Stimulated activated naive CD4-positive, alpha-beta T cell treated with Interleukin-2 at 50 U/mL for 16 hours (primary cell): Measurements from ENCODE around the gene OTX2.

ENCODE experiments used
- DNase-seq: peaks from one replicate; lab custom pipeline; 2025; lab: John Stamatoyannopoulos, UW

OTX2 gene

DNA sequence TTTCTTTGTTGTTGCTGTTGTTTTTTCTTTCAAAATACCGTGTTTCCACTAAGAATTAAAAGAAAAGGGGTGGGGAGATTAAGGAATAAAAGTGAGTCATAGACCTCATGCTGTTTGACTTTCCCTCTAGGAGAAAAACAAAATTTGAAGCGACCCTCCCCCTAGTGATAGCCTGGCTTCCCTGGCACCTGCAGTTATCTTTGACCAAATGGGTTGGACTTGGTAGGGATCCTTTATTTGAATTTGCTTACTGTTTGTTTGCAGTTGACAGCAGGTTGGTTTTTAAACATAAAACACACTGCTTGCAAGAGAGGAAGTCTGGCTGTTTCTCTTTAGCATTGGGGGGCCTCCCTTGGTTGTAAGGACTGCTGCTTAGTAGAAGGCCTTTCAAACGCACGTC is 14.0 kb downstream of the OTX2 start:
- DNase-seq, result no peak

DNA sequence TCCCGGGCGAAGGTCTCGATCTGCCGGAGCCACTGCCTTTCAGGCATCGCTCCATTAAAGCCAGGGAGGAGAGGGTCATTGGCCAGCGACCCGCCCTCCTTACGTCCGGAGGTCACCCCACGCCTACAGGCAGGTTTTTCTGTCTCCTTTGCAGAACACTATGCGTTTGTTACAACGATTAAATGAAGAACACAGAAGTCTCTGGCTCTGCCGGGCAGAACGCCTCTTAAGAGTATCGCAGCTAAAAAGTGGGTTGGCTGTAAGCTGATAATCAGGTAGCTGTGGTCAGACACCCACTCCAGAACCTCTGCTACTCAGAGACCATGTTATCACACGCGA is 15.0 kb downstream of the OTX2 start:
- DNase-seq, result no peak

DNA sequence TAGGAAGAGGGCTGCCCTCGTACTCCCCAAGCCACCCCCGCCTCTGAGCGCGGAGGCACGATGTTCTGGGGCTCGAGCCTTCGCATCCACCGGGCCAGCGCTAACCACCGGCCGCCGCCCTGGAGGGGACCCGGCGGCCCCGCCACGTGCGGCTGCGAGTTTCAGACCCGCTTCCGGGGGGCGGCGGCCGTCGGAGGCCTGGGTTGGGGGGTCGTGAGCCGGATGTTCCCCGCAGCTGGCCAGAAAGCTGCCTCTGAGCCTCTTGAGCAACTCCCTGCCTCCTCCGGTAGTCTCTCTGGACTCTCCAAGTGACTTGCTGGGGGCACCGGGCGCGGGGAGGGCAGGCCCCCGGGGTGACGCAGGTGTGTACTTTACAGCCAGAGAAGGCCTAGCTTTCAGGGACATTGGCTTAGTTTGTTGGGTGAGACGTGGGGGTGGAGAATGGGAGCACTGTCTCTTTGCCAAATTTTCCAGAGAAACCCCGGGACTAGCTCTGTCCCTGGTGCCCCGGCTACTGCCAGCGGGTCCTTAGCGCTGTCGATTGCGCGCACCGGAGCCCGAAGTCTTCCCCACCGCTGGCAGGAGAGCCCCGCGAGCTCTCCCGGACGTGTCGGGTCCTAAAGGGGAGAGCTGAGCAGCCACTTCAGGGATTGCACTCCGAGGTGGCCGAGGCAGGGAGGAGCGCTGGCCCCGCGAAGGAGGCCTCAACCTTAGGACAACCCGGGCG is 15.6 kb downstream of the OTX2 start:
- DNase-seq, result no peak

DNA sequence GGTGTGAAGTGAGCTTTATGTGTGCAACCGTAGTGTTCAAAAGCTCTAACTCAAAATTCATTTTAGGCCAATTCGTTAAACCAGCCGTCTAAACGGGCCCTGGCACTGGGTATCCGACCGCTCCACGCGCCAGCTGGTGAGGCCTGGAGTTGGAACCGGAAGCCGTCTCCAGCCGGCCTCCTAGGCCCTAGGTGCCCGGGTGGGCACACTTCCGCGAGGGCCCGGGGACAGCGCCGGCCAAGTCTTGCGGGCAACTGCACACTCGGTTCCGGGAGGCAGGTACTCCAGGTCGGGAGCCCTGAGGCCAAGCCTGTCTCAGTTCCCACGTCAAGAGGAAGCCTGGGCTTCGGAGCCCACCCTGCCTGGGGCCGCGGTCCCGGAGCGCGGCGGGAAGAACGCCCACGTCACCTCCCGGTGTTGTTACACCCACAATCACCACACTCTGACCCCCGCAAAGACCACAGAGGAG is 16.2 kb downstream of the OTX2 start:
- DNase-seq, result no peak

DNA sequence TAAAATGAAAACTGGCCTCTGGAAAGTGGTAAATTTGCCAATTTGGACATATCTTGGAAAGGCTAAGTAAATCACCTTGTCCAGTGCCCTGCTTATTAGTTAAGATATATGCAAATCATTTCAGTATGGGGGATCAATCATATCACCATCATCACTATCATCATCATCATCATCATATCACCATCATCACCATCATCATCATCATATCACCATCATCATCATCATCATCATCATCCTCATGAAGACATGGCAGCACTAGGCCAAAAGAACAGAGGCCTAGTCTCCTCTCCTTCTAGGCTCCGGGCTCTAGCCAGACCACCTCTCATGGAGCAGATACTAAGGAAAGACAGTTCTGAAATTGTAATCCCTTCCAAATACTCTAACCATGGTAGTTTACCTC is 20.3 kb downstream of the OTX2 start:
- no peak for DNase-seq

DNA sequence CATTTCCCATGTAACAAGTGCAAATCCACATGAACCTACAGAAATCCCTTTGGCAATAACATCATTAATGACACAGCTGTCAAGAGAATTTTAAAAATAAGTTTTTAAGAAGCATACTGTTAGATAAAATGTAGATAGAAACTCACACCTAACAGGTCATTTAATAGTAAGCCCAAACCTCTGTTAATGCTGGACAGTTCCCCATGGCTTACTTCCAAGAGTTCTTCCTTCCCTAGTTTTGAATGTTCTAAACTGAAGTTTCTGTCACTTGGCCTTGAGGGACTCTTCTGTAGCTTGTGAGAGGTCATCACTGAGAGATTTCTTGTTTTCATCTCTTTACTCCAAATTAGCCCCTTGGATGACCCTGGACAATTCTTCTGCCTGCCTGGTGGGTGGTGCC is 22.7 kb downstream of the OTX2 start:
- DNase-seq, result no peak

DNA sequence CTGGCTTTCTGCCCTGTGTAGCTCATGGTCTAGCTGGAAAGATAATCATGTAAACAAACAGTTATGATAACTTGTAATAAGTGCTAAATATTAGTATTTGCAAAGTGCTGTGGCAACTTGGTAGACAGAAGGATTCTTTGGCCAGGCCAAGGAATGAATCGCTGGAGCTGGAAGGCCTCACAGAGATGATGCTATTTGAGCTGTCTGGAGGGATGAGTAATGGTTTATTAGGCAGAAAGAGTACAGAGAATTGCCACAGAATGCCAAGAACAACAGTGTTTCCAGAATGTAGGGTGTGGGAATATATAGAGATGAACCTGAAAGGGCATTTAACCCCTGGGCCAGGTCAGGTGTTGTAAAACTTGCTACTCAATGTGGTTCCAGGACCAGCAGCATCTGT is 27.6 kb downstream of the OTX2 start:
- DNase-seq, result no peak

DNA sequence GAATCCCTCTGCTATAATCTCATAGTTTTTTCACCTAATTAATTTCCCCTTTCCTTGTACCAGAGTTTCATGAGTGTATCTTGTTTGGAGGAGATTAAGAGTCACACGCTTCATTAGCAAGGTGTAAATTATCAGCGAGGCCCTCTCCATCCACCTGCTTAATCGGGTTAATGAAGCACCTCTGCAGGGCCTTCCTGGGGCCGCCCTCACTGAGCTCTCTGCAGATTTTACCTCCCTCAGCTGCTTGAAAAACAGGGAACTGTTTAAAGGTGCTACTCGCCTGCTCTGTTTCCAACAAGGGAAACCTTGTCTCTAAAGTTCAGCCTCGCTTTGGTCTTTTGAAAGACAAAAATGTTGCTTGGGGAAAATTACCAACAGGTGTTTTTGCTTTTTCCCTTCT is 35.8 kb downstream of the OTX2 start:
- no peak for DNase-seq

DNA sequence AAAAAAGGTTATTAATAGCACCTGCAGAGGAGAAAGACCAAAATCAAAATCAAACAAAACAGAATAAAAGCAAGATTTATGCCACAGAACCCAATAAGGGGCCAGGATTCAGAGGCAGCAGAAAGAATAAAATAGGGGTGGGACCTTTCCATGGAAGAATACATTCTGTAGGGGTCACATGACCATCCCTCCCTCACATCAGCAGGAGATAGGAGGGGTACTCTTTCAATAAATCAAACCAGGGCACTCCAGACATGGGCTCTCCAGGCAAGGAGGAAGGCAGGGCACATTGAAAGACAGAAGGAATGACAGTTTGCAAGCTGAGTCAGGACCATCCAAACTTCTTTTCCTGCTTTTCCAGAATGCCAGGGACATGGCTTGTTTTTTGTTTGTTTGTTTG is 39.8 kb downstream of the OTX2 start:
- no peak for DNase-seq

DNA sequence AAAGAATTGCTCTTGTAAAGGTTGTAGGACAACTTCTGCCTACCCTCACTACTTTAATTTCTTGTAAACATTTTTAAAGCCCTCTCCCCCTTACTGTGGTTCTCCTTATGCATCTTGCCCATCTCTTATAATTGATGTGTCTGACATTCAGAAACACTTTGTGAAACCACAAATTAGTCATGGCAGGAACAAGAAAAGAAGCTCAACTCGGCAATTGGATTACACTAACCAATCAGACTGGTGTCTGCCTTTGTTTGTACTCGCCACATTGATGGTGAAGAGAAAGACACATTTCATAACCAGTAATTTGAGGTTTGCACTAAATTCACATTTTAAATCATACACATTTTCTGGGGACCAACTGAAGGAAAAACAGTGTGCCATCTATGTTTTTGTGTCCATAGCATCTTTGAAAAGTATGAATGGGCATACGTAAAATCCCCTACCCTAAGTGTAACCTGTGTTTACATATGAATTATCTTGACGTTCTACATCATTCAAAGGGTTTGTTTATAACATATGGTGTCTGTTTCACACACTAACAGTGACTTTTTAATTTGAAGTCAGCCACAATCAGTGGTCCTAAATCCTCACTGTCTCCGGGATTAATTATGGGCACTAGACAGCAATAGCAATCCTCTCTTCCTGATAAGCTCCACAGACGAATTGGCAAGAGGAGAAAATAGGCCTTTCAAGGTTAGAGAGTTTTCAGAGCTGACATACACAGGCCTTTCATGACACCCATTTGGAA is 49.9 kb downstream of the OTX2 start:
- no peak for DNase-seq

DNA sequence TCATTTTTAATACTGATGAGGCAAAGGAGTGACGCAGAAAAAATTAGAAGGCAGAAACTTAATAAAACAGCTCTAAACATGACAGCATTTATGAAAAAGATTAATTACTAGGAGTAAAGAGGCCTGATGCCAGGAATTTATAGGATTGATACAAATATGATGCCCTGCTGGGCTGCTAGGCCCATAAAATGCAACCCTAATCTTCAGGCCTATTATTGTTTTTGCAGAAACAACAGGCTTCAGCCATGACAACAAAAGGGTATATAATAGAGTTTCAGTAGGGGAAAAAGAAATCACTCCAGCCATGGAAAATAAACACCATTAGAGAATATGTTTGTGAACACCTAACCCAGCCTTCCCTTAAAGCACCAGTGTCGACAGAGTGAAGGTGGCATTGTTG is 50.6 kb downstream of the OTX2 start:
- no peak for DNase-seq

DNA sequence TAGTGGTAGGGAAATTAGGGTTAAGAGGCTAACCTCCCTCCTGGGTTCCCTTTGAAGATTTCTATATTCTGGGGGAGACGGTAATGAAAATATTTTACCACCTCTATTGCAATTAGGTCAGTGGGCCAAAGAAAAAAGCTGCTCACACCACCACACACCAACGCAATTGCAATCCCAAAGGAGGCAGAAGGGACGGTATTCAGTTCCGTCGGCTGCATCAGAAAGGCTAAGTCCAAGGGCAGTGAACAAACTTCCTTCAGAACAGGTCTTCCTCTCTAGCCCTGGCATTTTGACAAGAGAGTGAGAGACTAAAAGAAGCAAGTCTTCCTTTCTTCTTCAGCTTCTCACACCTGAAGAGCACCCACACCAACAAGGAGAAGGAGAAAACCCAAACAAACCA is 51.2 kb downstream of the OTX2 start:
- DNase-seq, result no peak

DNA sequence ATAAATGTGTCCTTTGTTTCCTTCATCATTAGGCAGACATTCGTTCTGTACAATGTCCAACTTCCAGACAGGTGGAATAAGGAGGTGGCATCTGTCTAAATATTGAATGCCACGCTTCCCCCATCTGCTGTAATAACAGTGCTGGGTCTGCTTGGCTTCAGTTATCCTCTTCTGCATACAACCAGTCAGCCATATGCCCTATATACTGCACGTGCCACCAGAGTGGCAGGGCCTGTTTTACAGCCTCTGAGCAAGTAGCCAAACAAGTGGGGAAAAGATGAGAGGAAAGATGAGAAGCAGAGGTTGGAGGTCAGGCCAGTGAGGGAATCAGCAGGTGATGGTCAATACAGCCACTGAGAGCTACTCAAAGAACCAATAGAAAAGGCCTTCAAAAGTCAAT is 55.4 kb downstream of the OTX2 start:
- no peak for DNase-seq

DNA sequence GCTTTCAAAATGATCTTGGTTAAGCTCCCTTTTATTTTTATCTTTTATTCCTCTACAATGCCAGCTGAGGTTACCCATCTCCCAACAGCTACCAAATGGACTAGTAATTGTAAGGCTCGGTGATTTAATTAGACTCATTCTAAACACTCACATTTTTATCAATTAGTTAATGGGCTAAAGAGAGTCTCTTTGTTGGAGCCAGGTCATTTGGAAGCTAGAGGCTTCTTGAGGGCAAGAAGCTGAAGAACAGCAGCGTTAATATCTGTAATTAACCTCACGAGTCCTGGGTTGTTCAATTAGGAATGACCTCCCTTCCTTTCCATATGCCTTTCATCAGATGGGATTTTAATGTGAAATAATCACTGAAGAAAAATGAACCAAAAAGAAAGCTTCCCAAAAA is 56.9 kb downstream of the OTX2 start:
- no peak for DNase-seq

DNA sequence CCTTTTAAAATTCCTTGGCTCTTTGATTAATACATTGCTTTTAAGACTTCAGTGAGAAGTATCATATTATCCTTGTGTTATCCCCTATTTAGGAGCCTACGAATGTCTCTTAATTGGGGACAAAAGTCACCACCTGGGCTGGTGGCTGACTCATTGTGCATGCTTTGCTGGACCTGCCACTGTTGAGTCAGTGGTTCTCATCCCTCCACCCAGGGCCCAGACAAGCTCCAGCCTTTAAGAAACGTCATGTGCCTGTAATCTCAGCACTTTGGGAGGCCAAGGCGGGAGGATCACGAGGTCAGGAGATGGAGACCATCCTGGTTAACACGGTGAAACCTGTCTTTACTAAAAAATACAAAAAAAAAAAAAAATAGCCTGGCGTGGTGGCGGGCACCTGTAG is 57.9 kb downstream of the OTX2 start:
- DNase-seq, result no peak

DNA sequence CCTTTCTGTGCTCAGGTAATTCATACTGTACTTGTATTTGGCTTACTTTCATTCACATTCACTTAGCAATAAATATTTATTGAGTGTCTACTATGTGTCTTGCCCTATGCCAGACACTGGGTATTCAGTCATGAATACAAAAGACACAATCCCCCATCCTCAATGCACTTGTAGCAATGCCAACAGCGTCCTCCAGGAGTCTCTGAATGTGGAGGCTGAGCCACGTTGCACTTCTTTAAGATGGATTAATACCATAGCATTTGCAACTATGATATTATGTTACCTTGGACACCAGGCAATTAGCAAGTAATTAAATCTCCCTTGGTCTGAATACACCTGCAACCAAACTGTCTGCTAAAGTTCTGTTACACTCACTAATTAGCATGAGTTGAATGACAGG is 58.8 kb downstream of the OTX2 start:
- DNase-seq, result no peak
